IPS DF 6.9 (cell line): ENCODE results near the gene SLC31A2.
"Not testable (repeated sequence)": the region's sequence is repeated elsewhere in the genome, so short reads cannot be mapped to it uniquely, and the experiment has no call there.

Experiments used
- DNase-seq: peaks from one replicate; pipeline ENCODE4 v3.0.0-alpha.2; 2013; ENCODE audit warnings: low read depth, low spot score
- H3K27ac ChIP-seq: one replicate; pipeline ENCODE4 v1.5.1; 2013; ENCODE audit warnings: low read length, control low read depth
- H3K27me3 ChIP-seq: 2 replicates; pipeline ENCODE4 v1.6.1; 2013; ENCODE audit warnings: mild to moderate bottlenecking, low read length; ENCODE audit not compliant: control insufficient read depth, insufficient read depth
- H3K36me3 ChIP-seq: 2 replicates; pipeline ENCODE4 v1.6.1; 2013; ENCODE audit warnings: low read length; ENCODE audit not compliant: control insufficient read depth, insufficient read depth
- H3K4me1 ChIP-seq: 2 replicates; pipeline ENCODE4 v1.6.1; 2013; ENCODE audit warnings: low read length; ENCODE audit not compliant: control insufficient read depth, insufficient read depth
- H3K4me3 ChIP-seq: 2 replicates; pipeline ENCODE4 v1.5.1; 2013; ENCODE audit warnings: mild to moderate bottlenecking, low read length
- H3K9me3 ChIP-seq: 2 replicates; pipeline ENCODE4 v1.6.1; 2013; ENCODE audit warnings: low read length, inconsistent platforms; ENCODE audit not compliant: control insufficient read depth, insufficient read depth
- WGBS: extraction: QIAGEN DNeasy Blood & Tissue Kit; methylation state at CpG from one replicate; pipeline ENCODE4 v1.1.7; 2013; ENCODE audit warnings: mixed read lengths, missing lambda C conversion rate; ENCODE audit not compliant: insufficient read length, insufficient coverage; 5-methylcytosine and 5-hydroxymethylcytosine counted together

Gene SLC31A2

GRCh38 chr9:113137196-113138168 lies 13.3 kb upstream of the SLC31A2 start:
- H3K9me3 ChIP-seq, result no peaks in the 10 kb centered on the region
- no peak overlapping the region for H3K4me3 ChIP-seq
- no peak overlapping the region for H3K27ac ChIP-seq
- DNase-seq, result no peak
- H3K36me3 ChIP-seq, result no peaks in the 10 kb centered on the region
- H3K4me1 ChIP-seq, result no peaks in the 10 kb centered on the region
- no peaks in the 10 kb centered on the region for H3K27me3 ChIP-seq
- WGBS, result no CpG with 5 or more reads among the region's 9 CpGs

DNA sequence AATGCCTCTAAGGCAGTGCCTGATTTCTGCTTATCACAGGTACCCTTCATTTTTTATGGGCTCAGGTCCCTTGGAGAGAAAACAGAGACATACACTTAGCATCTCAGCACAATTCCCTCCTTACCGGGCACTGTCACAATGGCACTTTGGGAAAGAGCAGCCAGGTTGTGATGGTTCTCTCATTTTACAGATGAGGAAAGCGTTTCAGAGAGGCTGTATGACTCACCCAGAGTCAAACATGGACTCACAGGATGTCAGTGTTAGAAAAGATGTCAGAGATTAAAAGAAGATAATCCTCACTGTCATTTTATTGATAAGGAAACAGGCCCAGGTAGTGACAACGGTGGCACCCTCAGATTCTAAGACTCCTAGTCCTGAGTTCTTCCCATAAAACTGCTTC lies 12.0 kb upstream of the SLC31A2 start:
- no peak for DNase-seq
- H3K4me1 ChIP-seq, result no peaks in the 10 kb centered on the region
- H3K4me3 ChIP-seq, result no peak overlapping the region
- H3K9me3 ChIP-seq, result no peaks in the 10 kb centered on the region
- H3K36me3 ChIP-seq, result no peaks in the 10 kb centered on the region
- no peak overlapping the region for H3K27ac ChIP-seq
- no CpG with 5 or more reads among the region's 3 CpGs for WGBS
- no peaks in the 10 kb centered on the region for H3K27me3 ChIP-seq

- WGBS, result no CpG with 5 or more reads among the region's 4 CpGs
Measured at GRCh38 chr9:113139225-113139829, 11.5 kb upstream of the SLC31A2 start.

DNA sequence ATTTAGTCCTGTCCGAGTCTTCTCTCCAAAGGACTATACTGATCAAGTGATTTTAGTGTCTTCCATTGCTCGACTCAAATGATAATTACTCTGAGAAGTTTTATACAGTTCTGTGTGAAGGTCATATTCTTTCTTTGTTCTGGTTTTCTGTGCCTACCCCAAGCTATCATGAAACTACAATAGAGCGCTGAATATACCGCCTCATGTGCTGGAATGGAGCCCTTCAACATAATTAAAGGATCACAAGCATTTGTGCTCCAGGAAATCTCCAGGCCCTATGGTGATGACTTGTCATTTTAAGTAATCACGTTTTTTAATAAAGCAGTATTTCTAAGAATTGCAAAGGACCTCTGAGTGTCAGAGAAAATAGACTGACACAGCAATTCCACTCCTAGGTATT lies 10.9 kb upstream of the SLC31A2 start:
- Histone ChIP-seq H3K4me3 (no peak overlapping the region), H3K9me3 (no peaks in the 10 kb centered on the region), H3K27me3 (no peaks in the 10 kb centered on the region), H3K4me1 (no peaks in the 10 kb centered on the region), H3K36me3 (no peaks in the 10 kb centered on the region), H3K27ac (no peak overlapping the region)
- no peak for DNase-seq
- WGBS, result no CpG with 5 or more reads among the region's 5 CpGs

More at GRCh38 chr9:113139225-113139829, 11.5 kb upstream of the SLC31A2 start:
- DNase-seq, result no peak
- Histone ChIP-seq H3K27me3 (no peaks in the 10 kb centered on the region), H3K4me3 (no peak overlapping the region), H3K27ac (no peak overlapping the region), H3K36me3 (no peaks in the 10 kb centered on the region), H3K4me1 (no peaks in the 10 kb centered on the region), H3K9me3 (no peaks in the 10 kb centered on the region)

DNA sequence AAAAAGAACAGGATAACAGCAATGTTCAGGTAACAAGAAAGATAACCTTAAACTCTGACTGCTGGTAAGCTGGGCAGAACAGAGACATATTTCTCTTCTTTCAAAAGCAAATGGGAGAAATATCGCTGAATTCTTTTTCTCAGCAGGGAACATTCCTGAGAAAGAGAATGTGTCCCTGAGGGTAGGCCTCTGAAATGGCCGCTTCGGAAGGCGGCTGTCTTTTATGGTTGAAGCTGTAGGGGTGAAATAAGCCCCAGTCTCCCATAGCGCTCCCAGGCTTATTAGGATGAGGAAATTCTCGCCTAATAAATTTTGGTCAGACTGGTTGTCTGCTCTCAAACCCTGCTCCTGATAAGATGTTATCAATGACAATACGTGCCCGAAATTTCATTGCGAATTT lies 9.9 kb upstream of the SLC31A2 start:
- H3K27me3 ChIP-seq, H3K9me3 ChIP-seq, H3K36me3 ChIP-seq, DNase-seq, H3K4me1 ChIP-seq, H3K27ac ChIP-seq, H3K4me3 ChIP-seq: not testable (repeated sequence)
- no CpG with 5 or more reads among the region's 9 CpGs for WGBS

DNA sequence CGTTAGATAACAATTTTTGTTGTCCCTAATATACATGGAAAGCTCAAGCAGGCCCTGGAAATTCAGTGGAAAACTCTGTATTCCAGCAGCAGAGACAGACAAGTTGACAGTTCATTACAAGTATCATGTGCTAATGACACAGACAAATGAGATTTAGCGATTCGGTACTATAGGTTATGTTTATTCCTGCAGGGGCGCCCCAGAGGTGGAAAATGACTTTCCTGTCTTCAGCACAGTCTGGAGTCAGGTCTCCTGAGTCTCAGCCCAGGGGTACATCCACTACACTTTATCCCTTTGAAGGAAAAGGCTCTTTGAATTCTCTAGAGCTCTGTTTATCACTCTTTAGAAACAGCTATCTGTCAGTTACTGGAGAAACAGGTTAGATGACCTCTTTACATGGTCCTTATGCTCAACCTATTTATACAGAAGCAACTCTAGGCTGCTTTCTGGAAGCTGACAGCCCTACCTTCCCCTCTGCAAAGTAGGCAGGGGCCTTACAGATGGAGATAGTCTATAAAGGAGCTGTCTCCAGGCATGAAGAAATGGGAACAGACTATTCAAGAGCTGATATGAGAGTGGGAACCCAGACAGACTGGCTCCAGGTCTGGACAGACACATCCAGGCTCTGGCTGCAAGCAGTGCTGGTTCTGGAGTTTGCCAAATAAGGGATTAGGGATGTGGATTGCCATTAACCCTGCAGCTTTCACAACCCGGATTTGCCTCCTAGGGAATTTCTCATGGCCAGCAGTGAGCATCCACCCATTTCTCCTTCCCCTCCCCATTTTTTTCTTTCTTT lies 7.2 kb upstream of the SLC31A2 start:
- Histone ChIP-seq H3K9me3 (no peaks in the 10 kb centered on the region), H3K36me3 (no peaks in the 10 kb centered on the region), H3K27me3 (no peaks in the 10 kb centered on the region), H3K4me3 (no peak overlapping the region), H3K4me1 (no peaks in the 10 kb centered on the region), H3K27ac (no peak overlapping the region)
- no peak for DNase-seq
- WGBS, result no CpG with 5 or more reads among the region's 5 CpGs

DNA sequence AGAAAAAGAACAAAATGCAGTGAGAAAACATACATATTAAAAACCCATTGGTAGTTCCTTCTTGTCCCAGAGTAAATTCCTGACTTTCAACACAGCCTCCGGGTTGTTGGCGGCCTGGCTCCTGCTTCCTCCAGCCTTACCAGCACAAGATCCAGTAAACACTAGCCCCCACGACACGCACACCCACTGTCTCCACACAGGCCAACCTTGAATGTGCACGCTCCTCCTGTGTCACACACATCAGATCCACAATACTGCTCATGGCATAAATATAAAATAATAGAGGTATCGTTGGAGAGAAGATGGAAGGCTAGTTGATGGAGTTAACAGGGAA lies 2.5 kb upstream of the SLC31A2 start:
- H3K4me1 ChIP-seq, result no peaks in the 10 kb centered on the region
- peaks cover 5% of the 10 kb centered on the region; the same call in 1 of the 2 replicates for H3K27me3 ChIP-seq
- no peak overlapping the region for H3K27ac ChIP-seq
- H3K36me3 ChIP-seq, result no peaks in the 10 kb centered on the region
- DNase-seq, result no peak
- no CpG with 5 or more reads among the region's 6 CpGs for WGBS
- no peak overlapping the region for H3K4me3 ChIP-seq
- H3K9me3 ChIP-seq, result no peaks in the 10 kb centered on the region

DNA sequence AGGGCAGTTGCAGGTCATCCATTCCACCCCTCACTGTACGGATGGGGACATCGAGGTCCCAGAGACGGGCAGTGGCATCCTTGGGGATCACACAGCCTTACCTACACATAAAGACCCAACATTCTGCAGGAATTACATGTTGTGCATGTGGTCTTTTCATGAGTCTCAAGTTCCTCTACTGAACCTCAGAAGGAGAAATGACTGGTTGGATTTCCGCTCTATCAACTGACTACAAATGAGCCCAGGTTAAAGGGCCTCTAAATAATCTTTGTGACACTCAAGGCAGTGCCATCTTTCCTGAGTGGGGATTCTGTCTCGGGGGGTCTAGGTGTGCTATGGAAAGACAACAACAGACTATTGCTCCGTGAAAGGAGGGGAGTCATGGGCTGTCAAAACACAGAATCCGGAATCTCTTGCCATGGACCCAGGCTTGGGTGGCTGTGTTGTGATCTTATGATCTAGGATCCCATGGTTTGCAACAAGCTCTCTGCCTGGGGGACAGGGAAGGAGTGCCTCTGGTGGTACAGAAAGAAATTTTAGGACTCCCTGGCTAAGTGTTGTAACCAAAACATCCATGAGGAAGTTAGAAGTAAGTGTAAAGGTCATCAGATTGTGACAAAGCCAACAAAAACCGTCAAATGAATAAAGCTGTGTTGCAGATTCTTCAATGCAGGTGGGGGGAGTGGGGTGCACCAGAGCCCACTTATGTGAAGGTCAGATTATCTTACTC lies 1.9 kb upstream of the SLC31A2 start:
- Histone ChIP-seq H3K4me1 (no peaks in the 10 kb centered on the region), H3K36me3 (no peaks in the 10 kb centered on the region), H3K27me3 (peaks cover 5% of the 10 kb centered on the region; the same call in 1 of the 2 replicates), H3K9me3 (no peaks in the 10 kb centered on the region), H3K27ac (no peak overlapping the region), H3K4me3 (no peak overlapping the region)
- WGBS, result no CpG with 5 or more reads among the region's 8 CpGs
- no peak for DNase-seq

- no CpG with 5 or more reads among the region's 10 CpGs for WGBS
- not testable (repeated sequence) for DNase-seq, H3K4me1 ChIP-seq, H3K4me3 ChIP-seq, H3K27me3 ChIP-seq, H3K27ac ChIP-seq, H3K9me3 ChIP-seq, H3K36me3 ChIP-seq
Measured at GRCh38 chr9:113149561-113149960, 1.2 kb upstream of the SLC31A2 start.
